ENCODE measurements around the gene PCSK2.
"Not testable (repeated sequence)": the region's sequence is repeated elsewhere in the genome, so short reads cannot be mapped to it uniquely, and the experiment has no call there.

The PCSK2 gene

DNA sequence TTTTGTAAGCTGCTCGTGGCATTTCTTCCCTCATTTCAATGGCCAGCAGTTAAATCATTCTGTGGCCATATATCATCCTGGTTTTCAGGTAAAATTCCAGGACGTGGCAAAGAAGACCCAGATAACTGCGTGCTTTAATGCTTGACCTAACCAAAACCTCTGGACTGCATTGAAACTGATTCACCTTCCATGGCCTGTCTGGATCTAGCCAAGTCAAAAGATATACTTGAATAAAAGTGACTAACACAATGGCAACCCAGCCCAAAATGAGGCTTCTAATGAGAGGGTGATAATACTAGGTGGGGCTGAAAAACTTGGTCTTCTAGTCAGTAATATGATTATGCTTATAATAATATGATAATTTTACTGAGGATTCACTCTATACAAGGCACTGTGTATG is 16.5 kb upstream of the PCSK2 start:
- DNase-seq (ENCODE audit: insufficient read length, low spot score): no peak

GRCh38 chr20:17210983-17211382 is 15.9 kb upstream of the PCSK2 start:
- DNase-seq (ENCODE audit: insufficient read length, low spot score) (no peak), FAIRE-seq (no peak)
- TF ChIP-seq POU2F2 (IDR thresholded peaks at IDR 0.05; ENCODE audit: low read depth, low read length) (no peak), POLR2AphosphoS5 (IDR thresholded peaks at IDR 0.05; ENCODE audit: low read depth, low read length) (no peak), POLR2A (IDR thresholded peaks at IDR 0.05; ENCODE audit: low read depth, low read length) (no peak), PAX5 (IDR thresholded peaks at IDR 0.05; ENCODE audit: insufficient read depth, low read length, severe bottlenecking) (no peak), TAF1 (IDR thresholded peaks at IDR 0.05; ENCODE audit: low read depth, low read length) (no peak), SPI1 (IDR thresholded peaks at IDR 0.05; ENCODE audit: low read depth, low read length) (no peak)

More for the DNA sequence above, 16.5 kb upstream of the PCSK2 start:
- FAIRE-seq: no peak
- TF ChIP-seq PAX5 (IDR thresholded peaks at IDR 0.05; ENCODE audit: insufficient read depth, low read length, severe bottlenecking) (no peak), POLR2A (IDR thresholded peaks at IDR 0.05; ENCODE audit: low read depth, low read length) (no peak), TAF1 (IDR thresholded peaks at IDR 0.05; ENCODE audit: low read depth, low read length) (no peak), SPI1 (IDR thresholded peaks at IDR 0.05; ENCODE audit: low read depth, low read length) (no peak), POU2F2 (IDR thresholded peaks at IDR 0.05; ENCODE audit: low read depth, low read length) (no peak), POLR2AphosphoS5 (IDR thresholded peaks at IDR 0.05; ENCODE audit: low read depth, low read length) (no peak)

DNA sequence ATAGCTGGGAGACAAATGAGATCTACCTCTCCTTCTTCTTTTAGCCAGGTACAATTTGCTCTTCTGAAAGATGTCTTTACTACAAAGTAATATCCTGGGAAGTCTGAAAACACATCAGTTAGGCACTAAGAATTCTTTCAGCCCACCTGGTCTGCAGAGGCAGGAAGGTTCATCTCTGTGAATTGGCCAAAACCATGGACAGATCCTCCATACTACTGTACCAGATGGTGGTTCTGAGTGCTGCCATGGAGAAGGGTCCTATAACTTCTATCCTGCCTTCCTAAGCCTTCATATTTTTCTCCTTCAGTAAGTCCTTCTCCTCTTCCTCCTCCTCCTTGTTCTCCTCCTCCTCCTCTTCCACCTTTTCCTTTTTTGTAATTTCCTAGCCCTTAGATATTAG is 11.7 kb upstream of the PCSK2 start:
- TF ChIP-seq PAX5 (IDR thresholded peaks at IDR 0.05; ENCODE audit: insufficient read depth, low read length, severe bottlenecking) (no peak), POLR2A (IDR thresholded peaks at IDR 0.05; ENCODE audit: low read depth, low read length) (no peak), POLR2AphosphoS5 (IDR thresholded peaks at IDR 0.05; ENCODE audit: low read depth, low read length) (no peak), POU2F2 (IDR thresholded peaks at IDR 0.05; ENCODE audit: low read depth, low read length) (no peak), SPI1 (IDR thresholded peaks at IDR 0.05; ENCODE audit: low read depth, low read length) (no peak), TAF1 (IDR thresholded peaks at IDR 0.05; ENCODE audit: low read depth, low read length) (no peak)
- FAIRE-seq (no peak), DNase-seq (ENCODE audit: insufficient read length, low spot score) (no peak)

- not testable (repeated sequence) for DNase-seq (ENCODE audit: insufficient read length, low spot score); FAIRE-seq
Measured at GRCh38 chr20:17219856-17220255, 7.0 kb upstream of the PCSK2 start.

GRCh38 chr20:17223553-17223952 is 3.3 kb upstream of the PCSK2 start:
- DNase-seq (ENCODE audit: insufficient read length, low spot score) (no peak), FAIRE-seq (no peak)
- no peak for TF ChIP-seq POLR2AphosphoS5 (IDR thresholded peaks at IDR 0.05; ENCODE audit: low read depth, low read length)
- no peak for TF ChIP-seq PAX5 (IDR thresholded peaks at IDR 0.05; ENCODE audit: insufficient read depth, low read length, severe bottlenecking)
- TF ChIP-seq POU2F2 (IDR thresholded peaks at IDR 0.05; ENCODE audit: low read depth, low read length): no peak
- TF ChIP-seq SPI1 (IDR thresholded peaks at IDR 0.05; ENCODE audit: low read depth, low read length): no peak
- no peak for TF ChIP-seq TAF1 (IDR thresholded peaks at IDR 0.05; ENCODE audit: low read depth, low read length)

- DNase-seq (ENCODE audit: insufficient read length, low spot score): no peak
- no peak for FAIRE-seq
- no peak for TF ChIP-seq PAX5 (IDR thresholded peaks at IDR 0.05; ENCODE audit: insufficient read depth, low read length, severe bottlenecking)
- no peak for TF ChIP-seq POLR2A (IDR thresholded peaks at IDR 0.05; ENCODE audit: low read depth, low read length)
- no peak for TF ChIP-seq POU2F2 (IDR thresholded peaks at IDR 0.05; ENCODE audit: low read depth, low read length)
Measured at GRCh38 chr20:17225851-17226409, 910 bp upstream of the PCSK2 start.

- FAIRE-seq: no peak
- no peak for DNase-seq (ENCODE audit: insufficient read length, low spot score)
- TF ChIP-seq TAF1 (IDR thresholded peaks at IDR 0.05; ENCODE audit: low read depth, low read length) (no peak), SPI1 (IDR thresholded peaks at IDR 0.05; ENCODE audit: low read depth, low read length) (no peak), POU2F2 (IDR thresholded peaks at IDR 0.05; ENCODE audit: low read depth, low read length) (no peak), POLR2A (IDR thresholded peaks at IDR 0.05; ENCODE audit: low read depth, low read length) (no peak), POLR2AphosphoS5 (IDR thresholded peaks at IDR 0.05; ENCODE audit: low read depth, low read length) (no peak), PAX5 (IDR thresholded peaks at IDR 0.05; ENCODE audit: insufficient read depth, low read length, severe bottlenecking) (no peak)
Measured at GRCh38 chr20:17227219-17227575, 357 bp downstream of the PCSK2 start.

DNA sequence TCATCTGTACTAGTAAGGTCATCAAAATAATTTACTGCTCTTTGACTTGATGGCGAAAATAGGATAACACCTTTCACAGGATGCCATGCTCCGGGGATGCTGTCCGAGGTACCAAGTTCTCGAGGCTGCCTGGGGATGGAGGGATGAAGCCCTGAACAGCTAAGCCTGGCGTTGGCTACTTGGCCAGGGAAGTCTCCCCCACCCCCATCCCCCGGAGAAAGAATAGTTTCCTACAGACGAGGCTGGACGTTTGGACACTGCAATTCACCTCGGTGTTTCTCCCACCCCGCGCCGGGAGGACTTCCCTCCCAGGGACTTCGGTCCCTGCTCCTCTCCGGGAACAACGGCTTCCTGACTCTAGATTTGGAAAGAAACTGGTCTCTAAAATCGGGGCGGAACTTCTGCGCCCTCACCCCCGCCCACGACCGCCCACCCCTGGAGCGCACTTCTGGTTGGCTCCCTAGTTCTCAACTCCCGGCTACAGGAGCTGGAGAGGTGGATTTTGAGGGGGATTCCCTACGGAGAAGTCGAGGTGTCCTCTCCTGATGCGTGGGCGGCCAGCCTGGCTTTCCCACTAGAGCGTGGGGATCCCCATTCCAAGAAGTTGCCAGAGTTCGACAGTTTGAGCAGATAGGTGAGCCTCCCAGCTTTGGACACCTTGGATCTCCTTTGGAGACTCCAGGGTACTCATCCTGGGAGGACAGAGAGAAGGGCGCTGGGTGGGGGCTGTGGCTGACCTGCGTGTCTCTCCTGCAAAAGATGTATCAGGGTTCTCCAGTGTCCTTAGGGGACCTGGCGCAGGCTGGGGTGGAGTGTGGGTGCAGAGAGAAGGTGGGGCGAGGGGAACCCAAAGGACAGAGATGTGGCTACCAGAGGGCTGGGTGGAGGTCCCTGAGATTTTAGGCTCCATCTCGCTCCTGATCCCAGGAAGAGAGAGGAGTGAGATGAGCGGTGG is 1.1 kb downstream of the PCSK2 start:
- FAIRE-seq (no peak), DNase-seq (ENCODE audit: insufficient read length, low spot score) (no peak)
- TF ChIP-seq POU2F2 (IDR thresholded peaks at IDR 0.05; ENCODE audit: low read depth, low read length) (no peak), TAF1 (IDR thresholded peaks at IDR 0.05; ENCODE audit: low read depth, low read length) (no peak), POLR2A (IDR thresholded peaks at IDR 0.05; ENCODE audit: low read depth, low read length) (no peak), PAX5 (IDR thresholded peaks at IDR 0.05; ENCODE audit: insufficient read depth, low read length, severe bottlenecking) (no peak), SPI1 (IDR thresholded peaks at IDR 0.05; ENCODE audit: low read depth, low read length) (no peak), POLR2AphosphoS5 (IDR thresholded peaks at IDR 0.05; ENCODE audit: low read depth, low read length) (no peak)

- DNase-seq (ENCODE audit: insufficient read length, low spot score): no peak
- no peak for FAIRE-seq
- TF ChIP-seq POLR2AphosphoS5 (IDR thresholded peaks at IDR 0.05; ENCODE audit: low read depth, low read length): no peak
- no peak for TF ChIP-seq POLR2A (IDR thresholded peaks at IDR 0.05; ENCODE audit: low read depth, low read length)
- no peak for TF ChIP-seq TAF1 (IDR thresholded peaks at IDR 0.05; ENCODE audit: low read depth, low read length)
- TF ChIP-seq SPI1 (IDR thresholded peaks at IDR 0.05; ENCODE audit: low read depth, low read length): no peak
- no peak for TF ChIP-seq POU2F2 (IDR thresholded peaks at IDR 0.05; ENCODE audit: low read depth, low read length)
- no peak for TF ChIP-seq PAX5 (IDR thresholded peaks at IDR 0.05; ENCODE audit: insufficient read depth, low read length, severe bottlenecking)
Measured at GRCh38 chr20:17228624-17229061, 1.8 kb downstream of the PCSK2 start.

DNA sequence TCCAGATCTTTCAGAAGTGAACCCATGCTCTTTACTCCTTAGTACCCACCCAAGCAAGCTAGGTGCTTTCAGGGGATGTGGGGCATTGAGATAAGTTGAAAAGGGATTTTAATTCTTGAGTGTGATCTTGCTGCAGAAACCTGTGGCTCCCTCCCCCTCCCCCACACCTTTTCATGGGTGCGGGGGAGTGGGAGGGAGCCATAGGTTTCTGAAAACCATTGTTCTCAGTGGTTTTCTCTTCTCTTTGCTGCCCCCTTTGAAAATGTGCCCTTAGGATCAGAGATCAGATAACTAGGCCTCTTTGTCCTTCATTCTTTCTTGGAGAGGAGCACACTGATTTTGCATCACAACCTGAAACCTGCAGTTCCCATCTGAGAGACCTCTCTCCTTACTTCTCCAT is 2.4 kb downstream of the PCSK2 start:
- TF ChIP-seq POLR2A (IDR thresholded peaks at IDR 0.05; ENCODE audit: low read depth, low read length): no peak
- no peak for TF ChIP-seq SPI1 (IDR thresholded peaks at IDR 0.05; ENCODE audit: low read depth, low read length)
- TF ChIP-seq POLR2AphosphoS5 (IDR thresholded peaks at IDR 0.05; ENCODE audit: low read depth, low read length): no peak
- no peak for TF ChIP-seq POU2F2 (IDR thresholded peaks at IDR 0.05; ENCODE audit: low read depth, low read length)
- TF ChIP-seq TAF1 (IDR thresholded peaks at IDR 0.05; ENCODE audit: low read depth, low read length): no peak
- no peak for TF ChIP-seq PAX5 (IDR thresholded peaks at IDR 0.05; ENCODE audit: insufficient read depth, low read length, severe bottlenecking)
- FAIRE-seq (no peak), DNase-seq (ENCODE audit: insufficient read length, low spot score) (no peak)

Data from GM12891 (cell line).